HEK293 (cell line): Measurements from ENCODE around the gene ARIH2.

Source experiments
- CTCF ChIA-PET: fragments of 350-600 bp; formaldehyde crosslinking; extraction: SDS; loops from one replicate; lab custom pipeline; 2021; ENCODE audit warnings: antibody characterized with exemption; lab: Yijun Ruan, JAX
- POLR2A ChIA-PET: fragments of 300-600 bp; formaldehyde crosslinking; extraction: SDS; loops from one replicate; lab custom pipeline; 2020; ENCODE audit warnings: antibody characterized with exemption, inconsistent platforms; lab: Yijun Ruan, JAX
- H3K27ac ChIP-seq: fragments of 200-500 bp; sonication (Bioruptor generic); 2 replicates; pipeline ENCODE4 v1.5.1; 2014; ENCODE audit warnings: low read depth, low read length, control low read depth, inconsistent platforms; ENCODE audit errors: extremely low read depth
- H3K36me3 ChIP-seq, 2 experiments: fragments of 200-500 bp in 1 of 2; sonication (Bioruptor generic) in 1 of 2; 1 replicate in 1 of 2; 2 replicates in 1 of 2; pipeline ENCODE4 v1.5.1; 2014 to 2017; ENCODE audit warnings: inconsistent platforms in 2 of 2, low read length in 2 of 2; ENCODE audit not compliant: control insufficient read depth in 2 of 2, insufficient read depth in 1 of 2
- H3K4me1 ChIP-seq: fragments of 200-500 bp; sonication (Bioruptor generic); 2 replicates; pipeline ENCODE4 v1.5.1; 2014; ENCODE audit warnings: mild to moderate bottlenecking, low read length, inconsistent platforms; ENCODE audit not compliant: control insufficient read depth, insufficient read depth
- H3K4me3 ChIP-seq: 2 replicates; pipeline ENCODE4 v1.5.1; 2011; ENCODE audit warnings: low read depth, mild to moderate bottlenecking, control low read depth, low read length, moderate library complexity
- H3K9me3 ChIP-seq: fragments of 200-500 bp; sonication (Bioruptor generic); 2 replicates; pipeline ENCODE4 v1.5.1; 2014; ENCODE audit warnings: low read depth, low read length, inconsistent platforms; ENCODE audit not compliant: control insufficient read depth, insufficient read depth
- ATF2 ChIP-seq: fragments of 450-650 bp; formaldehyde crosslinking; IDR thresholded peaks from 2 replicates; pipeline ENCODE4 v1.5.1; 2016; ENCODE audit warnings: missing biosample characterization, missing genetic modification characterization, low read depth
- CTCF ChIP-seq: fragments of 450-650 bp; formaldehyde crosslinking; IDR thresholded peaks from 2 replicates; pipeline ENCODE4 v1.5.1; 2016; ENCODE audit warnings: missing biosample characterization, missing genetic modification characterization
- GLI4 ChIP-seq: fragments of 450-650 bp; formaldehyde crosslinking; IDR thresholded peaks from 2 replicates; pipeline ENCODE4 v1.5.1; 2016; ENCODE audit warnings: missing biosample characterization, missing genetic modification characterization
- IKZF3 ChIP-seq: fragments of 450-650 bp; IDR thresholded peaks from 2 replicates; pipeline ENCODE4 v1.5.0; 2018; ENCODE audit warnings: missing biosample characterization, mild to moderate bottlenecking, missing genetic modification characterization, moderate library complexity
- KLF10 ChIP-seq: fragments of 450-650 bp; IDR thresholded peaks from 2 replicates; pipeline ENCODE4 v1.5.1; 2018; ENCODE audit warnings: missing biosample characterization, mild to moderate bottlenecking, missing genetic modification characterization
- KLF7 ChIP-seq: fragments of 450-650 bp; formaldehyde crosslinking; IDR thresholded peaks from 2 replicates; pipeline ENCODE4 v1.5.1; 2016; ENCODE audit warnings: missing biosample characterization, missing genetic modification characterization, borderline replicate concordance
- KLF8 ChIP-seq: fragments of 450-650 bp; formaldehyde crosslinking; IDR thresholded peaks from 2 replicates; pipeline ENCODE4 v1.5.1; 2016; ENCODE audit warnings: missing biosample characterization, missing genetic modification characterization
- REST ChIP-seq: fragments of 450-650 bp; formaldehyde crosslinking; IDR thresholded peaks from 2 replicates; pipeline ENCODE4 v1.5.1; 2016; ENCODE audit warnings: missing biosample characterization, missing genetic modification characterization
- SP3 ChIP-seq: fragments of 450-650 bp; formaldehyde crosslinking; IDR thresholded peaks from 2 replicates; pipeline ENCODE4 v1.5.1; 2016; ENCODE audit warnings: missing biosample characterization, missing genetic modification characterization
- TCF7L2 ChIP-seq: IDR thresholded peaks from 2 replicates; pipeline ENCODE4 v1.6.1; 2011; ENCODE audit warnings: low read depth, mild to moderate bottlenecking, inconsistent platforms, low read length, moderate library complexity, borderline replicate concordance
- ZBTB8A ChIP-seq: fragments of 450-650 bp; formaldehyde crosslinking; IDR thresholded peaks from 2 replicates; pipeline ENCODE4 v1.5.1; 2016; ENCODE audit warnings: missing biosample characterization, missing genetic modification characterization
- ZFP3 ChIP-seq: fragments of 450-650 bp; formaldehyde crosslinking; IDR thresholded peaks from 2 replicates; pipeline ENCODE4 v1.5.1; 2016; ENCODE audit warnings: low read depth, missing biosample characterization, missing genetic modification characterization
- ZFP41 ChIP-seq: fragments of 450-650 bp; formaldehyde crosslinking; IDR thresholded peaks from 2 replicates; pipeline ENCODE4 v1.5.1; 2016; ENCODE audit warnings: missing biosample characterization, missing genetic modification characterization, borderline replicate concordance
- ZNF148 ChIP-seq: fragments of 450-650 bp; formaldehyde crosslinking; IDR thresholded peaks from 2 replicates; pipeline ENCODE4 v1.5.0; 2017; ENCODE audit warnings: missing biosample characterization, missing genetic modification characterization, borderline replicate concordance
- ZNF157 ChIP-seq: fragments of 450-650 bp; formaldehyde crosslinking; IDR thresholded peaks from 2 replicates; pipeline ENCODE4 v1.5.1; 2016; ENCODE audit warnings: missing biosample characterization, missing genetic modification characterization
- ZNF239 ChIP-seq: fragments of 450-650 bp; formaldehyde crosslinking; IDR thresholded peaks from 2 replicates; pipeline ENCODE4 v1.5.1; 2016; ENCODE audit warnings: missing biosample characterization, missing genetic modification characterization
- ZNF544 ChIP-seq: fragments of 450-650 bp; formaldehyde crosslinking; IDR thresholded peaks from 2 replicates; pipeline ENCODE4 v1.5.0; 2017; ENCODE audit warnings: missing biosample characterization, missing genetic modification characterization
- ZNF580 ChIP-seq: fragments of 450-650 bp; formaldehyde crosslinking; IDR thresholded peaks from 2 replicates; pipeline ENCODE4 v1.5.1; 2016; ENCODE audit warnings: missing biosample characterization, missing genetic modification characterization
- ZNF704 ChIP-seq: fragments of 450-650 bp; formaldehyde crosslinking; IDR thresholded peaks from 2 replicates; pipeline ENCODE4 v1.5.1; 2016; ENCODE audit warnings: missing biosample characterization, missing genetic modification characterization
- ZNF792 ChIP-seq: fragments of 450-650 bp; formaldehyde crosslinking; IDR thresholded peaks from 2 replicates; pipeline ENCODE4 v1.5.1; 2016; ENCODE audit warnings: missing biosample characterization, missing genetic modification characterization
- ZSCAN4 ChIP-seq: fragments of 450-650 bp; formaldehyde crosslinking; IDR thresholded peaks from 2 replicates; pipeline ENCODE4 v1.5.1; 2017; ENCODE audit warnings: missing biosample characterization, missing genetic modification characterization

ARIH2 gene

GRCh38 chr3:49017229-49017970, 98.8 kb downstream of the ARIH2 start (continued):
- no peak for TF ChIP-seq REST (tag by site-specific recombination)
- no peak for TF ChIP-seq TCF7L2
- no peak for TF ChIP-seq ZNF239 (tag by site-specific recombination)
- no peak for TF ChIP-seq ZNF792
- TF ChIP-seq ZNF157 (tag by site-specific recombination) = no peak
- no peak for TF ChIP-seq ATF2 (tag by site-specific recombination)
- no peak for TF ChIP-seq ZNF544 (tag by site-specific recombination)
- no peak for TF ChIP-seq ZFP3 (tag by site-specific recombination)
- TF ChIP-seq ZSCAN4 (tag by site-specific recombination) = peak; percentile 63
- no peak for TF ChIP-seq ZNF704 (tag by site-specific recombination)
- TF ChIP-seq ZFP41 = no peak
- TF ChIP-seq ZNF580 (tag by site-specific recombination) = no peak
- no peak for TF ChIP-seq GLI4 (tag by site-specific recombination)
- TF ChIP-seq IKZF3 (tag by site-specific recombination) = no peak
- TF ChIP-seq KLF10 (tag by site-specific recombination) = no peak
- no peak for TF ChIP-seq SP3
- no peak for TF ChIP-seq KLF7

GRCh38 chr3:49017971-49018706, 99.5 kb downstream of the ARIH2 start, which contains the start of gene DALRD3:
Gene DALRD3 (minus strand): TSS chr3:49018580. CDS start chr3:49018564, 16 bp downstream.
- H3K4me1 ChIP-seq = no peaks in the 10 kb centered on the region
- peaks cover 0 to 43% of the 10 kb centered on the region in 2 experiments; a peak in 1 of 3 replicates for H3K36me3 ChIP-seq
- H3K27ac ChIP-seq = peak within 1 kb of the TSS; percentile 47; the same call in 1 of the 2 replicates
- ChIA-PET CTCF (interaction anchor here (0.6 to 1.5 kb wide), 5 partner anchors 18 to 459 kb away, joined by 3 to 8 read pairs (median 3); no protein-coding TSS in a partner anchor), POLR2A (interaction anchor here (0.6 to 10.4 kb wide), 9 partner anchors 11 to 301 kb away, joined by 3 to 141 read pairs (median 5); partner anchors contain the start of genes IMPDH2, IP6K2, P4HTM and QRICH1)
- peak within 1 kb of the TSS; percentile 80 for H3K4me3 ChIP-seq
- H3K9me3 ChIP-seq = no peaks in the 10 kb centered on the region
- peak; percentile 41; the same call in 1 of the 2 replicates for TF ChIP-seq ZBTB8A (tag by site-specific recombination)
- TF ChIP-seq KLF8 (tag by site-specific recombination) = peak; percentile 81; the same call in 1 of the 2 replicates
- no peak for TF ChIP-seq ZNF148 (tag by site-specific recombination)
- peak; percentile 79 for TF ChIP-seq SP3
- 0 out of 2 replicates have a peak, but pooled peaks have one; percentile 20 for TF ChIP-seq CTCF (tag by site-specific recombination)
